ENCODE data around the gene UNC5A.

The UNC5A gene

DNA sequence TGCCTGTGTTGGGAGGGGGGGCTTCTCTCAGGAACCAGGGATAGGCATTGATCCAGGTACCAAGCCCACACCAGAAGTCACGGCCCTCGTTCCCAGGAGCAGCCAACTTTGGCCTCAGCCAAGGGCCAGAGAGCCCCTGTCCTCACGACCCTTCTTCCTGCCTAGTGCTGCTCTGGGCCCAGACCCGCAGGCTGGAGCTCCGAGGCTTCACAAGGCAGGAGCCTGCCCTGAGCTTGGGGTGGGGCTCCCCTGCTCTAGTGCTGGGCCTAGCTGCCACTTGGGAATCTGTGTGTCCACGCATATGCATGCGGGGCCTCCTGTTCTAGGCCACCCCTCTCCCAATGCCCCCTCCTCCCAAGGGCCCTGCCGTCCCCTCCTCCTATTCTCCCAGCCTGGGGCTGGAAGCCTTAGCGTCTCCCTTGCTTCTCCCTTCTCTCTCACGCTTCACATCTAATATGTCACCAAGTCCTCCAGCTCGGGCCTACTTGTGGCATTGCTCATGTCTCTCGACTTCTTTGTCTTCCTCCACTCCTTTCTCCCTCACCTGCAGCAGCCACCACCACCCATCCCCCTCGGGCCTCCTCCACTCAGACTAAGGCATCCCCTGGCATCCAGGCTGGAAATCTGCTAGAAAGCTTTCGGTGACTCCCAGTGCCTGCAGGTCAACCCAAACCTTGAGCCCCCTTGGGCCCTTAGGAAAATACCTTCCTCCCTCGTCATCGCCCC is 3.4 kb downstream of the UNC5A start:
- H3K4me3 ChIP-seq (ENCODE audit: low read length) = no peak overlapping the region
- H3K36me3 ChIP-seq (ENCODE audit: control insufficient read depth, insufficient read depth, low read length) = no peaks in the 10 kb centered on the region
- H3K4me1 ChIP-seq (ENCODE audit: control insufficient read depth, insufficient read depth, low read length) = no peaks in the 10 kb centered on the region
- no peak overlapping the region for H3K27ac ChIP-seq (ENCODE audit: low read depth, low read length)
- peaks cover 50% of the 10 kb centered on the region for H3K27me3 ChIP-seq (ENCODE audit: control insufficient read depth, insufficient read depth, low read length)
- no peak overlapping the region for H3K9ac ChIP-seq (ENCODE audit: low read length)

DNA sequence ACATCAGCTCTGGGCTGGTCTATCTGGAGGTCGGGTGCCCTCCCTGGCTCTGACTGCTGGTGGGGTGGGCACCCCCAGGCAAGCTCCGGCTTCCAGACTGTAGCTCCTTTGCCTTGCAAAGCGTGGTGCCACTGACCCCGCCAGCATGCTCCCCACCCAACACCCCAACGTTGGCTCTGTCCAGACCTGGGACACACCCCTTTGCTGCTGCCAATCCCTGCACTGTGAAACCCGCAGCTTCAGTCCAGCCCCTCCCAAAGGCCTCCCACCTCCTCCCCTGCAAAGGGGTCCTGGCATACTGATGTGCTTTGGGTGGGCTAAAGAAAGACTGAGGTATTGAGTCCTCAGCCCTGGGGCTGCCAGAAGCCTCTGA is 3.9 kb downstream of the UNC5A start:
- Histone ChIP-seq H3K27me3 (ENCODE audit: control insufficient read depth, insufficient read depth, low read length) (peaks cover 51% of the 10 kb centered on the region), H3K9ac (ENCODE audit: low read length) (no peak overlapping the region), H3K4me3 (ENCODE audit: low read length) (no peak overlapping the region), H3K36me3 (ENCODE audit: control insufficient read depth, insufficient read depth, low read length) (no peaks in the 10 kb centered on the region), H3K4me1 (ENCODE audit: control insufficient read depth, insufficient read depth, low read length) (no peaks in the 10 kb centered on the region), H3K27ac (ENCODE audit: low read depth, low read length) (no peak overlapping the region)

DNA sequence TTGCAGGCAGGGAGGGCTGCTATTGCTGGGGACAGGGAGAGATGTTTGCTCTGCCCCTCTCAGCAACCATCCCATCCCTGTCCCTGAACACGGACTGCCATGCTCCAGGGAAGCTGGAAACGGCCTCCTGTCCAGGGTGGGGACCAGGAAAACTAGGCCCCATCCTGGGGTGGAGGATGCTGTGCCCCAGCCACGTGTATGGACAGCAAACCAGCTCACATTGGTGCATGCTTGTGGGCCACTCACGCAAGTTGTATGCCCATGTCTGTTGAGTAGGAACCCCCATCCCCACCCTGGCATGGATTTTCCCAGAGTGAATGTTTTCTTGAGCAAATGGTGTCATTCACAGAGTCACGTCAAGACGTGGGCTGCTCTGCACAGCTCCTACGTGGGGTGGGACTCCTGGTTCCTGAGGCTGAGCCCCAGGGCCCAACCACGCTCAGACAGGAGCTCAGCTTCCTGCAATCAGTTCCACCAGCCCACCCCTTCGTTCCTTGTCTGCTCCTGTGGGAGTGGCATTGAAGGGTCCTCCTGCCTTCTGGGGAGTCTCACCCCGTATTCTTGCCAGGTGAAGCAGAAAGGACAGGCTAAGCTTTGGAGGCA is 4.6 kb downstream of the UNC5A start:
- H3K4me1 ChIP-seq (ENCODE audit: control insufficient read depth, insufficient read depth, low read length) = no peaks in the 10 kb centered on the region
- no peak overlapping the region for H3K4me3 ChIP-seq (ENCODE audit: low read length)
- H3K9ac ChIP-seq (ENCODE audit: low read length) = no peak overlapping the region
- peaks cover 49% of the 10 kb centered on the region for H3K27me3 ChIP-seq (ENCODE audit: control insufficient read depth, insufficient read depth, low read length)
- H3K27ac ChIP-seq (ENCODE audit: low read depth, low read length) = no peak overlapping the region
- no peaks in the 10 kb centered on the region for H3K36me3 ChIP-seq (ENCODE audit: control insufficient read depth, insufficient read depth, low read length)

DNA sequence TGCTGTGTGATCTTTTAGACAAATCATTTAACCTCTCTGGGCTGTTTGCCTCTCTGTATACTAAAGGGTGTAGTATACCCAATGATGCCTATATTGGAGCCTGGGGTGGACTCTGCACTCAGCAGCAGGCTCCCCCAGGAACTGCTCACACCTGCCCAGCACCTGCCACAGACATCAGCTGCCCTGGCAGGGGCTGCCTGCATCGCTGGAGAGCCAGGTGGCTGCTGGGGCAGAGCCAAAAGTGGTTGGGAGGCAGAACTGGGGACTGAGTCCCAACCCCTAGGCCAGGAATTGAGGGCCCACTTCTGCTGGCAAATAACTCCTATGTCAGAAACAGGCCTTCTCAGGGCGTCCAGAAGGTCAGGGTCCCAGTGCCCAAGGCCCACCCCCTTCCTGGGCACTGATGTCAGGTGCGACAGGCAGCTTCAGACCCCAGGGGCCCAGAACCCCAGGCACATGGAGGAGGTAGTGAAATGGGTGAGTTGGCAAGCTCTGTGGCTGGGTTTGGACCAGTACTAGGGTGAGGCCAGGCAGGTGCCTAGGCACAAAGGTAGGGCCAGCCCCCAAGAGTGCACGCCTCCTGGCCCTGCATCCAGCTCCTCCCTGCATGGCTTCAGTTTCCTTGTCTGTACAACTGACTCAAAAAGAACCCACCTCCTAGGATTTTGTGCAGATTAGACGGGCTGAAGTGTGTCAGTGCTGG is 5.8 kb downstream of the UNC5A start:
- Histone ChIP-seq H3K4me1 (ENCODE audit: control insufficient read depth, insufficient read depth, low read length) (no peaks in the 10 kb centered on the region), H3K4me3 (ENCODE audit: low read length) (no peak overlapping the region), H3K27me3 (ENCODE audit: control insufficient read depth, insufficient read depth, low read length) (peaks cover 47% of the 10 kb centered on the region), H3K27ac (ENCODE audit: low read depth, low read length) (no peak overlapping the region), H3K9ac (ENCODE audit: low read length) (no peak overlapping the region), H3K36me3 (ENCODE audit: control insufficient read depth, insufficient read depth, low read length) (no peaks in the 10 kb centered on the region)

DNA sequence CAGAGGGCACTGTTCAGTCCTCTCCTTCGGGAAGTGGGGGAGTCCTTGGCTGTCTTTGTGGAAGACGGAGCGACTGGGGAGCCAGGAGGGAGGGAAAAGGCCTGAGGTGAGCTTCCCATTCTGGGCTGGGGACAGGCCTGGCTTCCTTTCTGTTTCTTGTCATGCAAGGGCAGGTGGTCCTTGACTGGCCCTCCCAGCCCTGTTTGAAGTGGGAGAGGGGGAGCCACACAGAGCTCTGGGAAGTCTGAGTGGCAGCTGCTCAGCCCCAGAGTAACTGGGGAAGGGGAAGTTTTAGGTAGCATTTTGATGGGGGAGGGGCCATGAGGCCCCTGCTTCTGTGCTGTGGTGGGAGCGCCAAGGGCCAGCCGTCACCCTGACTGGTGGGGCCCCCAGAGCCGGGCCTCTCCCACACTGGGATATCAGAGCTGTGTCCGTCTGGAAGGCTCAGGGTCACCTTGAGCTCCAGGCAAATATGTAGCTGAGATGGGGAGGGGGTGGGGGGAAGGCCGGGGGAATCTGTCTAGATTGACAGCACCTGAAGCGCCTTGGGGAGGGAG is 6.5 kb downstream of the UNC5A start:
- Histone ChIP-seq H3K4me1 (ENCODE audit: control insufficient read depth, insufficient read depth, low read length) (no peaks in the 10 kb centered on the region), H3K4me3 (ENCODE audit: low read length) (no peak overlapping the region), H3K36me3 (ENCODE audit: control insufficient read depth, insufficient read depth, low read length) (no peaks in the 10 kb centered on the region), H3K27me3 (ENCODE audit: control insufficient read depth, insufficient read depth, low read length) (peaks cover 42% of the 10 kb centered on the region), H3K9ac (ENCODE audit: low read length) (no peak overlapping the region), H3K27ac (ENCODE audit: low read depth, low read length) (no peak overlapping the region)

DNA sequence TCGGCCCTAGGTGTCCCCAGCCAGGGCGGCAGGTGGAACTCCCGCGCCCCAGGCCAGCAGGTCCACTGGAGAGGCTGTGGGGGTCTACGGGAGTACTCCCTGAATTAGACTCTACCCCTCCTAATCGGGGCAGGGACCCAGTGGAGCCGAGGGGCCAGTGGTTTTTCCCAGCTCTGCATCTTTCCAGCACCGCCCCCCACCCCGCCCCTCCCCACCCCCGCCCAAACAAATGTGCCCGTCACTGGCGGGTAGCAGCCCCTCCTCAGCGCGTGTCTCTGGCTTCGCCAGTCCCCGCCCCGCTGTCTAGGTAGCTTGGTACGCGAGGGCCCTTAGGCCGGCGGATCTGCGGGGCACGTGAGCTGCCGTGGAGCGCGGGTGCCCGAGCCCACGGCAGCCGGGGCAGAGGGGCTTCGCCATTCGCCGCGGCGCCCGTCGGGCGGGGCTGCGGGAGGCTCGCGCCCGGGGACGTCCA is 7.0 kb downstream of the UNC5A start:
- H3K4me3 ChIP-seq (ENCODE audit: low read length) = peak overlapping the region; percentile 17

DNA sequence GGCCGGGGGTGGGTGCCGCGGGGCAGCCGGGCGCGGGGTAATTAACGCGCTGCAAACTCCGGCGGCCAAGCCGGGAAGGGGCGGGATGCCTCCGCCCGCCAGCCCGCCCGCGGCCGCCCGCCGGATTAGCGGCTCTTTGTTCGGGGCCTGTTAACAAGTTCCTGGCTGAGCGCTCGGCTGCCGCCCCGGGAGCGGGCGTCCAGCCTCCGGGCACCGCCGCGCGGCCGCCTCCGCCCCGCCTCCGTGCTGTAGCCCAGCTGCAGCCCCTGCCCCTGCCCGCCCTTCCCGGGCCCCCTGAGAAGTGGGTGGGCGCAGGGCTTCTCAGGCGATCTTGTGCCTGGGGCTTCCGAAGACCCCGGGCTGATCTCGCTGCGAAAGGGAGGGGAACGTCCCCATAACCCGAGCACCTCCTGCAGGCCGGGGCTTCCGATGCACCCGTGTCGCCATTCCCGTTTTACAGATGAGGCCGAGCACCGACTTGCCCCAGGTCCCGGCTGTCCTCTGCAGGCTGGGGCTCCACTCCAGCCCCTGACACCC is 7.5 kb downstream of the UNC5A start:
- Histone ChIP-seq H3K4me1 (ENCODE audit: control insufficient read depth, insufficient read depth, low read length) (no peaks in the 10 kb centered on the region), H3K9ac (ENCODE audit: low read length) (no peak overlapping the region), H3K27ac (ENCODE audit: low read depth, low read length) (no peak overlapping the region), H3K36me3 (ENCODE audit: control insufficient read depth, insufficient read depth, low read length) (no peaks in the 10 kb centered on the region), H3K27me3 (ENCODE audit: control insufficient read depth, insufficient read depth, low read length) (peaks cover 33% of the 10 kb centered on the region), H3K4me3 (ENCODE audit: low read length) (peak overlapping the region; percentile 17)

More for the DNA sequence above, 7.0 kb downstream of the UNC5A start:
- Histone ChIP-seq H3K4me1 (ENCODE audit: control insufficient read depth, insufficient read depth, low read length) (no peaks in the 10 kb centered on the region), H3K36me3 (ENCODE audit: control insufficient read depth, insufficient read depth, low read length) (no peaks in the 10 kb centered on the region), H3K9ac (ENCODE audit: low read length) (no peak overlapping the region), H3K27me3 (ENCODE audit: control insufficient read depth, insufficient read depth, low read length) (peaks cover 36% of the 10 kb centered on the region), H3K27ac (ENCODE audit: low read depth, low read length) (no peak overlapping the region)

DNA sequence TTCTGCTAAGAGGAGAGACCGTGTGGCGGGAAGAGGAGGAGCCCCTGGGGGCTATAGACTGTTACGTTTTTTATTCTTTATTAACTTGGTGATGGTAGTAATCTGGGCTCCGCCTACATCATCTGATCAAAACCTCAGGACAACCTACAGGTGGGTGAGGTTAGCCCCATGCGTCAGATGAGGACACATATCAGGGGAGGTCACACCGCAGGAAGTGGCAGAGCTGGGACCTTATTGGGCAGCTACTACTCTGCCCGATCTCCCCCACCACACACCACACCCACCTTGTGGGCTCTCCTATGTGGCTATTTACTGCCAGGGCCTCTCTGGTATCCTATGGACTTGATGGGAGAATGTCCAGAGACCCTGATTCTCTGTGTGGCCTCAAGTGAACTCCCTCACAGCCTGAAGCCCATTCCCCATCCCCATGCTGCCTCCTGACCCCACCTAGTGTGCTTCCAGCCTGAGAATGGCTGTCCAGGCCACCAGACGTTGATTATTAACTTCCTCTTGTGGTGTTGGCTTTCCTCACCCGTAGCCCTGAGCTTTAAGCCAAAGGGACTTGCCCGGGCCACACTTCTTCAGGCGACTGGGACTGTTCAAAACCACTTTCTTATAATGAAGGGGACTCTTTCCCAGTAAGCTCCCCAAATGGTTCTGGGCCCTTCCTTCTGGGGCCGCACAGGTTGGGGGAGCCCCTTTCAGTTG is 8.2 kb downstream of the UNC5A start:
- no peak overlapping the region for H3K27ac ChIP-seq (ENCODE audit: low read depth, low read length)
- no peaks in the 10 kb centered on the region for H3K36me3 ChIP-seq (ENCODE audit: control insufficient read depth, insufficient read depth, low read length)
- peaks cover 27% of the 10 kb centered on the region for H3K27me3 ChIP-seq (ENCODE audit: control insufficient read depth, insufficient read depth, low read length)
- H3K4me1 ChIP-seq (ENCODE audit: control insufficient read depth, insufficient read depth, low read length) = no peaks in the 10 kb centered on the region
- H3K9ac ChIP-seq (ENCODE audit: low read length) = no peak overlapping the region
- H3K4me3 ChIP-seq (ENCODE audit: low read length) = no peak overlapping the region

DNA sequence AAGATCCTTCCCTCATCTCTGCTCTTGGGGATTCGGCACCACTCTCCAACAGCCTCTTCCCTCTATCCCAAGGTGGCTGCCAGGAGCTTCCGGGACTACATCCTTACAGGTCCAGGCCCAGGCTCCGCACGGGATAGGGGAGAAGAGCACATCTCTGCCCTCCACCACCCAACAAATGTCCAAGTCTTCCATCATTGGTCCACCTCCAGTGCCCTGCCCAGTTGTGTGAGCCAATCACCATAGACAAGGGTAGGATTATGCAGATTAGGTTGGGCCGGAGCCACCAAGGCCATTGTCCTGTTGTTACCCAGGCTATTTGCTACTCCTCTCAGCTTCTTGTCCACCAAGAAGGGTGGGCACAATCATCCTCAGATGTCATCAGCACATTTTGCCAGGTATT is 9.1 kb downstream of the UNC5A start:
- Histone ChIP-seq H3K4me3 (ENCODE audit: low read length) (no peak overlapping the region), H3K27ac (ENCODE audit: low read depth, low read length) (no peak overlapping the region), H3K9ac (ENCODE audit: low read length) (no peak overlapping the region), H3K36me3 (ENCODE audit: control insufficient read depth, insufficient read depth, low read length) (no peaks in the 10 kb centered on the region), H3K27me3 (ENCODE audit: control insufficient read depth, insufficient read depth, low read length) (peaks cover 23% of the 10 kb centered on the region), H3K4me1 (ENCODE audit: control insufficient read depth, insufficient read depth, low read length) (no peaks in the 10 kb centered on the region)

DNA sequence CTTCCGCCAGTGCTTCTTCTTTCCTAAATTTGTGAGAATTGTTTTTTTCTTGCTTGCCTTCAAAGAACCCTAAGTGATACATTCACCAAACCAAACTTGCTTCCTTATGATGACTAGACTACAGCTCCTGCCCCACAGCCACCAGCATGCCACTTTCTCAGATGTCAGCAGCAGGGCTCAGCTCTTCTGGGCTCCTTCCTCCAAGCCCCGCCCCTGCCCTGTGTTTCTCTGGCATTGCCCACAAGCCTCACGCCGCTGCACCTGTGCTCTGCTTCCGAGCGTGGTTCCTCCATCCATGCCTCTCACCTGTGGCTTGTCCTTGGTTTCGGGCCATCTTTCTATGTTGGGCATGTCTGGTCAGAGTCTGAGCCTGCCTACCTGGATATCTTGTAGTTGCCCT is 10.6 kb downstream of the UNC5A start:
- Histone ChIP-seq H3K27me3 (ENCODE audit: control insufficient read depth, insufficient read depth, low read length) (peaks cover 15% of the 10 kb centered on the region), H3K27ac (ENCODE audit: low read depth, low read length) (no peak overlapping the region), H3K4me1 (ENCODE audit: control insufficient read depth, insufficient read depth, low read length) (no peaks in the 10 kb centered on the region), H3K9ac (ENCODE audit: low read length) (no peak overlapping the region), H3K4me3 (ENCODE audit: low read length) (no peak overlapping the region), H3K36me3 (ENCODE audit: control insufficient read depth, insufficient read depth, low read length) (no peaks in the 10 kb centered on the region)

DNA sequence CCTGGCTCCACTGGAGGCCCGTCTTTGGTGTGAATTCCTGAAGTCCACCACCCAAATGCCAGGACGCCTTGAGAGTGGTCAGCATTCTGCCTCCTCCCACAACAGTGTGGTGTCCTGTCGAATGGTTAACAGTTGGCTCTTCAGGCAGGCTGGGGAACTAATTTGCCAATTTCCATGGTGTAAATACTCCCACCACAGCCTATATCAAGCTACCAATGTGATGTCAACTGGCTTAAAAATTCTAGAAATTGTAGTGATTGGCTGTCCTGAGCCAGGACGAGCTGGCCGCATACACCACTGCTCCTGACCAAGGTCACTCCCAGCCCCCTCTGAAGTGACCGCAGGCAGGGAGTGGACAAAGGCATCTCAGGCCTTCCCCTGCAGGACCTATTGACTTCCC is 11.1 kb downstream of the UNC5A start:
- Histone ChIP-seq H3K27ac (ENCODE audit: low read depth, low read length) (no peak overlapping the region), H3K9ac (ENCODE audit: low read length) (no peak overlapping the region), H3K27me3 (ENCODE audit: control insufficient read depth, insufficient read depth, low read length) (peaks cover 12% of the 10 kb centered on the region), H3K36me3 (ENCODE audit: control insufficient read depth, insufficient read depth, low read length) (no peaks in the 10 kb centered on the region), H3K4me1 (ENCODE audit: control insufficient read depth, insufficient read depth, low read length) (no peaks in the 10 kb centered on the region), H3K4me3 (ENCODE audit: low read length) (no peak overlapping the region)
